Body of pancreas (tissue), 4 donors: ENCODE data around the gene RAB8B. TPM values are rescaled to one million over a fixed set of nuclear protein-coding genes. Genes with fewer than 3 reads are reported as not detected.

ENCODE experiments used
- ATAC-seq: fragments of 150-250 bp; one replicate; pipeline ENCODE4 v1.9.1; 2016
- DNase-seq, 4 donors: peaks; one replicate each; pipeline ENCODE4 v3.0.0-alpha.2; 2019
- H3K27ac ChIP-seq, 4 donors: fragments of 200-600 bp; sonication (generic); 1 replicate in 3 of 4; 2 replicates in 1 of 4; pipeline versions ENCODE4 v1.5.1 to v1.6.1; 2016 to 2019; ENCODE audit warnings: mild to moderate bottlenecking in 1 of 4, mixed read lengths in 1 of 4, moderate library complexity in 1 of 4
- H3K27me3 ChIP-seq, 2 donors: fragments of 200-600 bp; sonication (generic); one replicate each; pipeline ENCODE4 v1.6.0; 2016; ENCODE audit warnings: mild to moderate bottlenecking in 1 of 2
- H3K36me3 ChIP-seq, 2 donors: fragments of 200-600 bp; sonication (generic); replicated peaks in 1 of 2; 2 replicates each; pipeline ENCODE4 v1.5.1; 2016; ENCODE audit warnings: low read depth in 2 of 2; ENCODE audit not compliant: insufficient read depth in 1 of 2
- H3K4me1 ChIP-seq: fragments of 200-600 bp; sonication (generic); one replicate; pipeline ENCODE4 v1.6.0; 2016
- H3K4me3 ChIP-seq, 2 donors: fragments of 200-600 bp; sonication (generic); 1 replicate in 1 of 2; 2 replicates in 1 of 2; pipeline ENCODE4 v1.5.1; 2016 to 2019
- H3K9me3 ChIP-seq, 3 donors: fragments of 200-600 bp; sonication (generic); 1 replicate in 2 of 3; 2 replicates in 1 of 3; pipeline ENCODE4 v1.5.1; 2016
- POLR2A ChIP-seq, 3 donors: fragments of 450-650 bp; IDR thresholded peaks; one replicate each; pipeline ENCODE4 v1.6.1; 2016; ENCODE audit warnings: antibody characterized with exemption in 3 of 3, mild to moderate bottlenecking in 2 of 3
- WGBS, 2 donors: methylation state at CpG; one replicate each; pipeline ENCODE4 v1.1.5; 2017; 5-methylcytosine and 5-hydroxymethylcytosine counted together
- intact Hi-C: fragments of 100-400 bp; cut with DNase I; formaldehyde crosslinking; loops from one replicate; pipeline ENCODE4 v1.15.1; 2023
- total RNA-seq, 2 donors: library from RNA; depleted of rRNA; stranded (reverse); fragments of >200 nt; gene quantifications; one replicate each; pipeline ENCODE4 v1.1.0, GENCODE V29; 2016
- TF ChIP-seq, protein P1 (sequence below), 7 experiments: fragments of 450-650 bp in 4 of 7; fragments of 200-600 bp in 3 of 7; sonication (generic) in 3 of 7; IDR thresholded peaks; one replicate each; pipeline ENCODE4 v1.5.1; 2016 to 2019; ENCODE audit warnings: antibody characterized with exemption in 7 of 7

RAB8B gene
- total RNA-seq, 2 donors from 2014 or later, result 12.5 to 14.0 TPM

DNA sequence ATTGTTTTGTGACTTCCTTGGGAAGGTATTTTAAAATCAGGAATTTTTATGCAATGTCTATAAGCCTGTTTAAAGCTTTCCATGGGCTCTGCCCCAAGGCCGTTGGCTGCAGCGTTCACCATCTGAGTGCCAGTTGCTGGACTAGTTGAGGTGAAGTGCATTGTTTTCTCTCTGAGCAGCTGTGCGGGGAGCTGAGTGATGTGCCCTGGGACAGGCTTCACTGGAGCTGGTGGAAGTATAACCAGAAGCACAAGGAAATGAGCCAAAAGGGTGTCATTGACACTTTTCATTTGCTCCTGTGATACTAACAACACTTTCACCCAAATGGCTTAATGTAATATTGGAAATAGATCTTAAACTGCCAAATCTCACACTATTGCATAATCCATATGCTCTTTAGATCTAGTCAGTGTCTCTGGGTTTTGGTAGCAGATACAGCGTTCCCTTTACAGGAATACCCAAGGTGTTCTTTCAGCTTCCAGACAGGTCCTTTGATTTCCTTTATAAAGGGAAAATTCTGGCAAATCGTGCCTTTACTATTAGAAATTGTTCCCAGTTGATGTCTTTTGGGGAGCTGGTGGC, 117.2 kb downstream of the RAB8B start:
- no peak overlapping the region for H3K4me3 ChIP-seq
- H3K4me1 ChIP-seq, result peaks cover 17% of the 10 kb centered on the region
- ATAC-seq (peak; percentile 67), DNase-seq (peak in 3 of 4 donors; percentile 35 to 55 (median 49))
- intact Hi-C loops, result no loop called here
- H3K27me3 ChIP-seq, result no peaks in the 10 kb centered on the region
- 41 to 48% methylated on average over 5 of the region's 5 CpGs for WGBS, 2 donors
- no peak for TF ChIP-seq POLR2A (IDR thresholded peaks at IDR 0.05)
- TF ChIP-seq, protein P1, sequence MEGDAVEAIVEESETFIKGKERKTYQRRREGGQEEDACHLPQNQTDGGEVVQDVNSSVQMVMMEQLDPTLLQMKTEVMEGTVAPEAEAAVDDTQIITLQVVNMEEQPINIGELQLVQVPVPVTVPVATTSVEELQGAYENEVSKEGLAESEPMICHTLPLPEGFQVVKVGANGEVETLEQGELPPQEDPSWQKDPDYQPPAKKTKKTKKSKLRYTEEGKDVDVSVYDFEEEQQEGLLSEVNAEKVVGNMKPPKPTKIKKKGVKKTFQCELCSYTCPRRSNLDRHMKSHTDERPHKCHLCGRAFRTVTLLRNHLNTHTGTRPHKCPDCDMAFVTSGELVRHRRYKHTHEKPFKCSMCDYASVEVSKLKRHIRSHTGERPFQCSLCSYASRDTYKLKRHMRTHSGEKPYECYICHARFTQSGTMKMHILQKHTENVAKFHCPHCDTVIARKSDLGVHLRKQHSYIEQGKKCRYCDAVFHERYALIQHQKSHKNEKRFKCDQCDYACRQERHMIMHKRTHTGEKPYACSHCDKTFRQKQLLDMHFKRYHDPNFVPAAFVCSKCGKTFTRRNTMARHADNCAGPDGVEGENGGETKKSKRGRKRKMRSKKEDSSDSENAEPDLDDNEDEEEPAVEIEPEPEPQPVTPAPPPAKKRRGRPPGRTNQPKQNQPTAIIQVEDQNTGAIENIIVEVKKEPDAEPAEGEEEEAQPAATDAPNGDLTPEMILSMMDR (IDR thresholded peaks at IDR 0.05), result no peak
- H3K9me3 ChIP-seq, result no peaks in the 10 kb centered on the region
- H3K36me3 ChIP-seq, result no peaks in the 10 kb centered on the region
- H3K27ac ChIP-seq, result peak overlapping the region in 2 of 4 donors; percentile 10 to 49

DNA sequence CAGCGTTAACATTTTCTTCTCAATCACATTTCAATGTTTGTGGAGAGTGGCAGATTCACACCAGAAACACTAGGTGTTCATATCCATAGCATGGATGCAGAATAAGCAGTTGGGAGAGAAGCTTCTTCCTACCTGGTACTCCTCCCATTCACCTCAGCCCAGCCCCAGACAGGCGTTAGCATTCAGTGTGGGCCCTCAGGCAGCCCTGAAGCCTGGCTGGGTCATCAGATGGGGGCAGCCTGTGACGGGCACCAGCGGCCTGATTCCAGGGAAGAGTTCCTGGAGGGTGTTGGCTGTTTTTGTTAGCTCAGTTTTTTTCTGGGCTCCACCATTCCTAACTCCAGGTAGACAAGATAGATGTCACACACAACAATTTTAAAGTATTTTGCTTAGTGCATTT, 119.1 kb downstream of the RAB8B start:
- no peaks in the 10 kb centered on the region for H3K36me3 ChIP-seq
- peaks cover 13% of the 10 kb centered on the region for H3K4me1 ChIP-seq
- TF ChIP-seq, protein P1 (IDR thresholded peaks at IDR 0.05), result no peak
- TF ChIP-seq POLR2A (IDR thresholded peaks at IDR 0.05), result no peak
- 89 to 90% methylated on average over 4 of the region's 4 CpGs for WGBS, 2 donors
- DNase-seq (no peak), ATAC-seq (no peak)
- no peak overlapping the region for H3K27ac ChIP-seq
- intact Hi-C loops, result no loop called here
- H3K9me3 ChIP-seq, result no peaks in the 10 kb centered on the region
- H3K27me3 ChIP-seq, result no peaks in the 10 kb centered on the region
- no peak overlapping the region for H3K4me3 ChIP-seq

DNA sequence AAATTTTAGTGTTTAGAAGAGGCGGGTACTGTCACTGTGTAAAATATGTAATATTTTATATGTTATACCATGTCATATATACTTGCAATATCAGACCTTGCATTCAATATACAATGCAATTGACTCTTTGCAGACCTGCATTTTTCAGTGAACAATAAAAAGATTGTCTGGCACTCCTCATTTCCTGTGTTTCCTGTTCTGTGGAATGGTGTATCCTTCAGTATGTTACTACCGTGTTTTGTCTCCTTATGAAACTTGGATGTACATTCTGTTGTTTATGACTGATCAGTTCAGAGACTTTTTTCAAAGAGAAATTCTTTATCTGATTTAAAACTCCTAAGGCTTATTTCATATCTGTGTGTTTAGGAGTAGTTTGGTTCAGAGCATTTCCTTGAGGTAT, 119.5 kb downstream of the RAB8B start:
- ATAC-seq (no peak), DNase-seq (no peak)
- no peaks in the 10 kb centered on the region for H3K27me3 ChIP-seq
- intact Hi-C loops, result no loop called here
- no peak overlapping the region for H3K27ac ChIP-seq
- WGBS, 2 donors, result 72 to 81% methylated on average over 2 of the region's 2 CpGs
- no peaks in the 10 kb centered on the region for H3K36me3 ChIP-seq
- H3K4me1 ChIP-seq, result peaks cover 13% of the 10 kb centered on the region
- TF ChIP-seq, protein P1 (IDR thresholded peaks at IDR 0.05), result no peak
- TF ChIP-seq POLR2A (IDR thresholded peaks at IDR 0.05), result no peak
- H3K4me3 ChIP-seq, result no peak overlapping the region
- H3K9me3 ChIP-seq, result no peaks in the 10 kb centered on the region

DNA sequence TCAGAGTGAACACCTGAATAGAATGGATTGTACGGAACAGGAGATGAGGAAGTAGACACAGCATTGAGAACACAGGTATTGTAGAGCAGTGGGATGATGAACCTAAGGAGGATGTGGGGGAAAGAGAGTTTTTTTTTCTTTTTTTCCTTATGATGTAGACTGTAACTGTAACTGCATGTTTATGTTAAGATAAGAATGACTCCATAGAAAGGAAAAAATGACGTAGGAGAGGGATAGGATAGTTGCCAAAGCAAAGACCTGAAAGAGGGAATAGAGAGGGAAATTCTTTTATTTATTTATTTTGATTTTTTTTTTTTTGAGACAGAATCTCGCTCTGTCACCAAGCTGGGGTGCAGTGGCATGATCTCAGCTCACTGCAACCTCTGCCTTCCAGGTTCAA, 121.2 kb downstream of the RAB8B start:
- Histone ChIP-seq H3K27ac (no peak overlapping the region), H3K9me3 (no peaks in the 10 kb centered on the region), H3K27me3 (no peaks in the 10 kb centered on the region), H3K4me1 (peaks cover 13% of the 10 kb centered on the region), H3K36me3 (no peaks in the 10 kb centered on the region), H3K4me3 (no peak overlapping the region)
- DNase-seq, result no peak
- 64 to 69% methylated on average over 3 of the region's 3 CpGs for WGBS, 2 donors
- ATAC-seq, result no peak
- TF ChIP-seq POLR2A (IDR thresholded peaks at IDR 0.05), result no peak
- TF ChIP-seq, protein P1 (IDR thresholded peaks at IDR 0.05), result no peak
- intact Hi-C loops, result no loop called here

DNA sequence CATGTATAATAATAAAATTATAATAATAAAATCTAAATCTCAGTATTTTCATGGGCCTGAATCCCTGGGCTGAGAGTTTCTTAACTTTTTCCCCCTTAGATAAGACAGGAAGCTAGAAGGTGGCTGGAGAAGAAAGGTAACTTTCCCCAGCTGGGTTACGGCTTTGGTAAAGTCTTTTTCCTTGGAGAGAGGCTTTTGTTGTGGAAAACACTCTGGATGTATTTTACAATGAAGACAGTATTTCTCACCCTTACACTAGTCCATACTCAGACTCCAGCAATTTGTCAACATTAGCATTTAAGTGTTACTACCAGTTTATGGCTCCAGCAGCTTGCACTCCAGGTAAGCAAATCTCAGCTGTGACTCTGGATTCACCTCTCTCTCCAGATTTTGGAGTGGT, 122.9 kb downstream of the RAB8B start:
- no peak overlapping the region for H3K4me3 ChIP-seq
- no peak overlapping the region for H3K27ac ChIP-seq
- 96 to 100% methylated on average over 1 of the region's 1 CpG for WGBS, 2 donors
- ATAC-seq (no peak), DNase-seq (no peak)
- H3K27me3 ChIP-seq, result no peaks in the 10 kb centered on the region
- intact Hi-C loops, result no loop called here
- no peak for TF ChIP-seq POLR2A (IDR thresholded peaks at IDR 0.05)
- TF ChIP-seq, protein P1 (IDR thresholded peaks at IDR 0.05), result no peak
- H3K9me3 ChIP-seq, result no peaks in the 10 kb centered on the region
- H3K4me1 ChIP-seq, result no peaks in the 10 kb centered on the region
- H3K36me3 ChIP-seq, result no peaks in the 10 kb centered on the region
